IPS-20b (cell line): ENCODE data around the gene TATDN3.
"Not testable (repeated sequence)": the region's sequence is repeated elsewhere in the genome, so short reads cannot be mapped to it uniquely, and the experiment has no call there.

Experiments used
- H3K27ac ChIP-seq: one replicate; pipeline ENCODE4 v1.5.1; 2013; ENCODE audit warnings: low read length
- H3K27me3 ChIP-seq: 2 replicates; pipeline ENCODE4 v1.6.1; 2013; ENCODE audit warnings: mild to moderate bottlenecking, low read length, inconsistent platforms; ENCODE audit not compliant: insufficient read depth
- H3K36me3 ChIP-seq: 2 replicates; pipeline ENCODE4 v1.6.1; 2013; ENCODE audit warnings: low read depth, mild to moderate bottlenecking, inconsistent platforms, low read length, moderate library complexity; ENCODE audit not compliant: insufficient read depth
- H3K4me1 ChIP-seq: 2 replicates; pipeline ENCODE4 v1.6.1; 2013; ENCODE audit warnings: mild to moderate bottlenecking, control low read depth, inconsistent platforms, low read length, moderate library complexity; ENCODE audit not compliant: insufficient read depth
- H3K4me3 ChIP-seq: 2 replicates; pipeline ENCODE4 v1.5.1; 2013; ENCODE audit warnings: mild to moderate bottlenecking, low read length, inconsistent platforms
- H3K9ac ChIP-seq: 2 replicates; pipeline ENCODE4 v1.6.1; 2013; ENCODE audit warnings: low read depth, mild to moderate bottlenecking, inconsistent platforms, low read length, moderate library complexity
- H3K9me3 ChIP-seq: 2 replicates; pipeline ENCODE4 v1.6.1; 2013; ENCODE audit warnings: mild to moderate bottlenecking, low read depth, low read length, inconsistent platforms; ENCODE audit not compliant: insufficient read depth

Gene TATDN3

DNA sequence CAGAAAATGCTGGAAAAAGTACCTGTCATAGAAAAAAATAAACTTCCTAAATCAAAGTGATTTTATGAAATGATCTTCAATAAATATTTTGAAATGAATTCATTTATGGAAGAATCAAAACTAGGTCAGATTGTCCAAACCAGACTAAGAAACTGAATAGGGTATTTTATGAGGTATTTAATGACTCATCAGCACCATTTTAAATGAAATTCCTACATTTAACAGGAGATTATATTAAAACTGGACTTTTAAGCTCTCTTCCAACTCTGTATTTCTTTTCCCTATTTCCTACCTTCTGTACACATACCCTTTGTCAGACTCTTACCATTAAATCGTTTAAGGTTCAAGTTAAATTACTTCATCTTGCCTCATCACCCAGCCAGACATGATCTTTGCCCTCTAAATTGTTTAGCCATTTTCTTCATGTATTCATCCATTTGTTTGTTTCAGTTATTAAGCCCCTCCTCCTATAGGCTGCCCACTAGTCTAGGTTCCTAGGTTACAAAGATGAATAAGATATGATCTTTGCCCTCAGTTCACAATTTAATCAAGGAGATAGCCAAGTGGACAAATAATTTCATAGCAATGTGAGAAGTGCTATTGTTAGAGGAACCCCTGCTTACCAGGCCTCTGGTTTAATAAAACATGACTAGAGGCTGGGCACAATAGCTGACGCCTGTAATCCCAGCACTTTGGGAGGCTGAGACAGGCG, 25.0 kb downstream of the TATDN3 start:
- Histone ChIP-seq H3K9me3 (no peaks in the 10 kb centered on the region), H3K27me3 (no peaks in the 10 kb centered on the region), H3K36me3 (no peaks in the 10 kb centered on the region), H3K4me3 (no peak overlapping the region), H3K9ac (no peak overlapping the region), H3K4me1 (no peaks in the 10 kb centered on the region), H3K27ac (no peak overlapping the region)

- Histone ChIP-seq H3K9ac (no peak overlapping the region), H3K9me3 (peaks cover under 1% of the 10 kb centered on the region; the same call in 1 of the 2 replicates), H3K4me3 (no peak overlapping the region), H3K36me3 (no peaks in the 10 kb centered on the region), H3K4me1 (no peaks in the 10 kb centered on the region), H3K27me3 (no peaks in the 10 kb centered on the region), H3K27ac (no peak overlapping the region)
Measured at GRCh38 chr1:212819726-212820125, 28.0 kb downstream of the TATDN3 start.

GRCh38 chr1:212820969-212821368, 29.3 kb downstream of the TATDN3 start:
- no peaks in the 10 kb centered on the region for H3K4me1 ChIP-seq
- H3K9ac ChIP-seq = no peak overlapping the region
- H3K27ac ChIP-seq = no peak overlapping the region
- peaks cover 13% of the 10 kb centered on the region for H3K9me3 ChIP-seq
- no peak overlapping the region for H3K4me3 ChIP-seq
- H3K36me3 ChIP-seq = no peaks in the 10 kb centered on the region
- H3K27me3 ChIP-seq = no peaks in the 10 kb centered on the region

GRCh38 chr1:212822956-212823355, 31.3 kb downstream of the TATDN3 start:
- no peak overlapping the region for H3K27ac ChIP-seq
- no peak overlapping the region for H3K4me3 ChIP-seq
- no peaks in the 10 kb centered on the region for H3K4me1 ChIP-seq
- no peaks in the 10 kb centered on the region for H3K27me3 ChIP-seq
- no peak overlapping the region for H3K9ac ChIP-seq
- H3K9me3 ChIP-seq = peaks cover 19% of the 10 kb centered on the region
- no peaks in the 10 kb centered on the region for H3K36me3 ChIP-seq

GRCh38 chr1:212824201-212824600, 32.5 kb downstream of the TATDN3 start:
- Histone ChIP-seq H3K27ac (no peak overlapping the region), H3K4me3 (no peak overlapping the region), H3K36me3 (no peaks in the 10 kb centered on the region), H3K27me3 (no peaks in the 10 kb centered on the region), H3K4me1 (no peaks in the 10 kb centered on the region), H3K9ac (no peak overlapping the region), H3K9me3 (peaks cover 19% of the 10 kb centered on the region)

DNA sequence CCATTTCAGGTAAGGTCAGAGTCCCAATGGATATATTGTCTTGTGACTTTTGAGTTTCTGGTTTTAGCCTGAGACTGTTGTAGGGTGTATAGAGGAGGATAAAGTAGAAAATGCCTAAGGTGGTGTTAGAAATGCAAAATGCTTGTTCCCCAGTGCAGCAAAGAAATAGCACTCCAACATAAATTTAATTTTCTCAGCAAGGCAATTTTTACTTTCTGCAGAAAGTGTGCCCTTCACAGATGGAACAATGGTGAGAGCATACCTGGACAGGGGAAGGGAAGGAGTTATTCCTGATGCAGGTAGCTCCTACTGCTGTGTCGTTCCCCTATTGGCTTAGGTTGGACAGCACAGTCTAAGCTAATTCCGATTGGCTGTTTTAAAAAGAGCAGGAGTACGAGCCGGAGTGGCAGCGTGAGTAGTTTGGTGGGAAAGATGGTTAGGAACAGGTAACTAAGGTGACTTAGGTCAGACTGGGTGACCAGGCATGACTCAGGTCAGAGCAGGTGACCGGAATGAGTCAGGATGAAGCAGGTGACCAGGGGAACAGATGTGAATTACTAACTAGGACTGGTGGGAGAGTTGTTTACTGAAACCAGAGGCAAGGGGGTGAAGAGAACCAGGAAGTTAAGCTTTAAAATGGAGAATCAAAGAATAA, 34.2 kb downstream of the TATDN3 start:
- Histone ChIP-seq H3K4me3 (no peak overlapping the region; the same call in 1 of the 2 replicates), H3K27me3 (no peaks in the 10 kb centered on the region), H3K9me3 (peaks cover 19% of the 10 kb centered on the region), H3K36me3 (no peaks in the 10 kb centered on the region), H3K4me1 (no peaks in the 10 kb centered on the region), H3K27ac (no peak overlapping the region), H3K9ac (no peak overlapping the region)

- Histone ChIP-seq H3K9me3 (peaks cover 19% of the 10 kb centered on the region), H3K27ac (no peak overlapping the region), H3K36me3 (no peaks in the 10 kb centered on the region), H3K9ac (no peak overlapping the region), H3K27me3 (no peaks in the 10 kb centered on the region), H3K4me3 (no peak overlapping the region), H3K4me1 (no peaks in the 10 kb centered on the region)
Measured at GRCh38 chr1:212827171-212827776, 35.6 kb downstream of the TATDN3 start.

GRCh38 chr1:212827831-212828278, 36.2 kb downstream of the TATDN3 start:
- no peaks in the 10 kb centered on the region for H3K27me3 ChIP-seq

DNA sequence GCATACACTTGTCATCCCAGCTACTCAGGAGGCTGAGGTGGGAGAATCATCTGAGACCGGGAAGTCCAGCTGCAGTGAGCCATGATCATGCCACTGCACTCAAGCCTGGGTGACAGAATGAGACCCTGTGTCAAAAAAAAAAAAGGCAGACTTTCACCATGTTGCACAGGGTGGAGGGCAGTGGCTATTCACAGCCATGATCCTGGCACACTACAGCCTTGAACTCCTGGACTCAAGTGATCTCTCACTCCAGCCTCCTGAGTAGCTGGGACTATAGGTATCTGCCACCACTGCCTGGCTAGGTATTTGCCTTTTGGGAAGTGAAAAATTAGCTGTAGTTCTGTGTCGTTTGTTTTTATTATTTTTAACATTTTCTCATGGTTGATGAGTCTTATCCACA, 36.7 kb downstream of the TATDN3 start:
- Histone ChIP-seq H3K27me3 (no peaks in the 10 kb centered on the region), H3K36me3 (no peaks in the 10 kb centered on the region), H3K9ac (no peak overlapping the region), H3K9me3 (peaks cover 19% of the 10 kb centered on the region), H3K27ac (no peak overlapping the region), H3K4me1 (no peaks in the 10 kb centered on the region), H3K4me3 (no peak overlapping the region)

More at GRCh38 chr1:212827831-212828278, 36.2 kb downstream of the TATDN3 start:
- H3K9me3 ChIP-seq = peaks cover 19% of the 10 kb centered on the region
- H3K4me1 ChIP-seq = no peaks in the 10 kb centered on the region
- H3K36me3 ChIP-seq = no peaks in the 10 kb centered on the region
- H3K9ac ChIP-seq = no peak overlapping the region
- H3K27ac ChIP-seq = no peak overlapping the region
- H3K4me3 ChIP-seq = no peak overlapping the region

GRCh38 chr1:212833211-212834207, 41.8 kb downstream of the TATDN3 start:
- H3K27ac ChIP-seq, H3K36me3 ChIP-seq, H3K4me3 ChIP-seq, H3K9ac ChIP-seq, H3K4me1 ChIP-seq, H3K27me3 ChIP-seq, H3K9me3 ChIP-seq: not testable (repeated sequence)

DNA sequence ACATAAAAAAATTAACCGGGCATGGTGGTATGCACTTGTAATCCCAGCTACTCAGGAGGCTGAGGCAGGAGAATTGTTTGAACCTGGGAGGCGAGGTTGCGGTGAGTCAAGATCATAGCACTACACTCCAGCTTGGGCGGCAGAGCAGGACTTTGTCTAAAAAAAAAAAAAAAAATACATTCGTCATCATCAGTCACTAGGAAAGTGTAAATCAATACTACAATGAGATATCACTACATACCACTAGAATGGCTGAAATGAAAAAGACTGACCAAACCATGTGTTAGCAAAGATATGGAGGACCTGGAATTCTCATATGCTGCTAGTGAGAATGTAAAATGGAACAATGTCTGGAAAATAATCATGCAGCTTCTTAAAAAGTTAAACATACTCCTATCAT, 46.5 kb downstream of the TATDN3 start:
- Histone ChIP-seq H3K27me3 (no peaks in the 10 kb centered on the region), H3K36me3 (no peaks in the 10 kb centered on the region), H3K9me3 (no peaks in the 10 kb centered on the region), H3K4me3 (no peak overlapping the region), H3K4me1 (no peaks in the 10 kb centered on the region), H3K27ac (no peak overlapping the region), H3K9ac (no peak overlapping the region)
